ENCODE measurements around the gene TMEM132C.

DNA sequence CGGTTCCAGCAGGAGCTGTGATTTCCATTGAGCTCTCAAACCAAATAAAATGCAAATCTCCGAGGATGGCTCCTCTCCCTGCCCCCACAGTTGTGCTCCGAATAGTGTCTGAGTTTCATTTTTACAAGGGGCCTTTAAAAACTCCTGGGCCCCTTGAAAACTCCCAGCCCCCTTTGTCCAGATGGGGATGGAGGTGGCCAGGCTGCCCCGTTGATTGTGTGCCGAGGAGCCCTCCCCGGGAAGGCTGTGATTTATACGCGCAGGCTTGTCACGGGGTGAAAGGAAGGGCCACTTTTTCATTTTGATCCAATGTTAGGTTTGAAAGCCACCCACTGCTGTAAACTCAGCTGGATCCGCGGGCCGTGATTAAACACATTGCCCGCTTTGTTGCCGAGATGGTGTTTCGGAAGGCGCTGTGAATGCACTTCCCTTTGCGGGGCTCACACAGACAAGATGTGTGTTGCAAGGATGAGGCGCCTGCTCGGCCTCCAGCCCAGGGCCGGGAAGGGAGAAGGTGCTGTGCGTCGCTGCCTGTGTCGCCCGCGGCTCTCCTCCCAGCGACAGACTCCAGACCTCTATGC, 98.8 kb downstream of the TMEM132C start:
- TF ChIP-seq, protein P1, sequence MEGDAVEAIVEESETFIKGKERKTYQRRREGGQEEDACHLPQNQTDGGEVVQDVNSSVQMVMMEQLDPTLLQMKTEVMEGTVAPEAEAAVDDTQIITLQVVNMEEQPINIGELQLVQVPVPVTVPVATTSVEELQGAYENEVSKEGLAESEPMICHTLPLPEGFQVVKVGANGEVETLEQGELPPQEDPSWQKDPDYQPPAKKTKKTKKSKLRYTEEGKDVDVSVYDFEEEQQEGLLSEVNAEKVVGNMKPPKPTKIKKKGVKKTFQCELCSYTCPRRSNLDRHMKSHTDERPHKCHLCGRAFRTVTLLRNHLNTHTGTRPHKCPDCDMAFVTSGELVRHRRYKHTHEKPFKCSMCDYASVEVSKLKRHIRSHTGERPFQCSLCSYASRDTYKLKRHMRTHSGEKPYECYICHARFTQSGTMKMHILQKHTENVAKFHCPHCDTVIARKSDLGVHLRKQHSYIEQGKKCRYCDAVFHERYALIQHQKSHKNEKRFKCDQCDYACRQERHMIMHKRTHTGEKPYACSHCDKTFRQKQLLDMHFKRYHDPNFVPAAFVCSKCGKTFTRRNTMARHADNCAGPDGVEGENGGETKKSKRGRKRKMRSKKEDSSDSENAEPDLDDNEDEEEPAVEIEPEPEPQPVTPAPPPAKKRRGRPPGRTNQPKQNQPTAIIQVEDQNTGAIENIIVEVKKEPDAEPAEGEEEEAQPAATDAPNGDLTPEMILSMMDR (IDR thresholded peaks at IDR 0.05): no peak
- TF ChIP-seq POLR2A (IDR thresholded peaks at IDR 0.05): no peak

Data from heart left ventricle (tissue), 13 donors.